Ovary (tissue), 9 donors: ENCODE data around the gene RANBP1. TPM values are rescaled to one million over a fixed set of nuclear protein-coding genes. Genes with fewer than 3 reads are reported as not detected.

Experiments
- DNase-seq, 5 donors: peaks; one replicate each; pipeline ENCODE4 v3.0.0-alpha.2; 2019 to 2020
- H3K27ac ChIP-seq, 2 donors: fragments of 200-600 bp; one replicate each; pipeline versions ENCODE4 v1.5.1 to v1.8.0; 2019 to 2022
- H3K27me3 ChIP-seq: fragments of 200-600 bp; one replicate; pipeline ENCODE4 v1.8.0; 2022
- H3K36me3 ChIP-seq: fragments of 200-600 bp; sonication (generic); one replicate; pipeline ENCODE4 v1.5.1; 2019
- H3K4me1 ChIP-seq: one replicate; pipeline ENCODE4 v1.8.1; 2013; ENCODE audit warnings: mild to moderate bottlenecking, moderate library complexity; ENCODE audit not compliant: insufficient read depth
- H3K4me3 ChIP-seq: fragments of 200-600 bp; sonication (generic); one replicate; pipeline ENCODE4 v1.5.1; 2017
- H3K9me3 ChIP-seq, 2 donors: fragments of 200-600 bp in 1 of 2; sonication (generic) in 1 of 2; one replicate each; pipeline versions ENCODE4 v1.5.1 to v1.8.1; 2013 to 2019; ENCODE audit warnings: mild to moderate bottlenecking in 1 of 2, moderate library complexity in 1 of 2
- EP300 ChIP-seq: sonication (generic); formaldehyde crosslinking; IDR thresholded peaks from one replicate; pipeline ENCODE4 v1.6.1; 2017; ENCODE audit warnings: antibody characterized with exemption
- POLR2A ChIP-seq: fragments of 450-650 bp; IDR thresholded peaks from one replicate; pipeline ENCODE4 v1.6.1; 2017; ENCODE audit warnings: antibody characterized with exemption, mild to moderate bottlenecking, moderate library complexity
- WGBS, 3 donors: extraction: QIAGEN DNeasy Blood & Tissue Kit in 1 of 3; methylation state at CpG; one replicate each; pipeline versions ENCODE4 v1.1.5 to v1.1.7; 2013 to 2017; 5-methylcytosine and 5-hydroxymethylcytosine counted together
- intact Hi-C, 4 donors: fragments of 100-400 bp; cut with DNase I; formaldehyde crosslinking; loops; one replicate each; pipeline versions ENCODE4 v1.11.0 to v1.15.1; 2022 to 2023
- polyA plus RNA-seq, 2 donors: library from polyadenylated mRNA; stranded (reverse); fragments of 200-250 nt in 1 of 2; fragments of 350-450 nt in 1 of 2; fragmentation: Illumina TruSeq in 1 of 2; extraction: RNeasy Lipid Tissue Mini Kit (QIAGEN cat#74804) in 1 of 2; gene quantifications; one replicate each; pipeline ENCODE4 v1.2.3, GENCODE V29; 2013 to 2014
- total RNA-seq, 7 donors: library from RNA; depleted of rRNA in 2 of 7; stranded (reverse); fragments of >200 nt in 2 of 7; fragmentation: NEBNext Ultra II Directional in 3 of 7; extraction: Animal tissue kit (Norgen Biotek cat#: 25700) in 3 of 7; gene quantifications; one replicate each; pipeline versions ENCODE4 v1.1.0 to v1.2.4, GENCODE V29; 2016 to 2023
- TF ChIP-seq, protein P1 (sequence below), 3 donors: fragments of 450-650 bp in 2 of 3; fragments of 200-600 bp in 1 of 3; IDR thresholded peaks; one replicate each; pipeline versions ENCODE4 v1.5.1 to v1.8.0; 2016 to 2022; ENCODE audit warnings: antibody characterized with exemption in 3 of 3, mild to moderate bottlenecking in 1 of 3
- donor health status: DM: no; HTN: no; CAD: no; lungs with moderate emphysema.
- donor health status: DM: no; HTN: no; CAD: no.
- donor health status: Bipolar disorder and iron deficiency.
- donor health status: DM: yes; HTN: yes; CAD: no.
- donor health status: DM: no; HTN: no; CAD: no.
- donor health status: DM: yes; HTN: yes; CAD: no.

Gene RANBP1
- total and polyA plus RNA-seq, 9 donors, result 62.8 to 198 (median 80.2) TPM

DNA sequence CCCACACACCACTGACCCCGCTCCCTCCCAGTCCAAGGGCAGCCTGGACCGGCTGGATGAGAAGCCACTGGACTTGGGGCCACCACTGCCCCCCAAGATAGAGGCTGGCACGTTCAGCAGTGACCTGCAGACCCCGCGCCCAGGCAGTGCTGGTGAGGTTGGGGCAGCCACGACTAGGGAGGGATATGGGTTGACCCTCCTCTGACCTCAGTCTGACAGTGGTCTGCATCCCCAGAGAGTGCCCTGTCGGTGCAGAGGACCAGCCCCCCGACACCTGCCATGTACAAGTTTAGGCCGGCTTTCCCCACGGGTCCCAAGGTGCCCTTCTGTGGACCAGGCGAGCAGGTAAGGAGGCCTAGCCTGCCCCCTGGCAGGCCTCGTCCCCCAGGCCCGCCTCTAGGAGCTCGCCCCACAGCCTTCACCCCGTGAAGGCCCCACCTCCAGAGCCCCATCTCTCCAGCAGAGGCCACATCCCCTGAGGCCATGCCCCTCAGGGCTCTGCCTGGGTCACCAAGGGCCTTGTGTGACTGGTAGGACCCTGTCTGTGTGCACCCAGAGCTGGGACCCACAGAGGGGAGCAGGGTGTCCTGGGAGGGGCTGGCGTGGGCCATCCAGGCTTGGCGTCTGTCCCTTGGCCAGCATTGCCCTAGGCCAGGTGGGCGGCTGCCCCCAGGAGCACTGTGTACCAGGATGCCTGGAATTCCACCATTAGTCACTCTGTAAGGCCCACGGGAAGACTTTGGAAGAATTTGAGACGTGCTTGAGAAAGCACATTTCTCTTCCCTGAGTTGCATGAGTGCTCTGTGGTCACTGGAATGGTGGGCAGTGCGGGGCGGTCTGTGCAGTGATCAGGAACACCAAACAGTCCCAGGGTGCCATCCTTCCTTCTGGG lies 25.5 kb downstream of the RANBP1 start:
- H3K27ac ChIP-seq, result no peak overlapping the region
- H3K27me3 ChIP-seq, result no peaks in the 10 kb centered on the region
- no peak for DNase-seq
- H3K9me3 ChIP-seq, result no peaks in the 10 kb centered on the region
- WGBS, 3 donors, result 73 to 84% (median 77%) methylated on average over 22 of the region's 22 CpGs
- TF ChIP-seq, protein P1, sequence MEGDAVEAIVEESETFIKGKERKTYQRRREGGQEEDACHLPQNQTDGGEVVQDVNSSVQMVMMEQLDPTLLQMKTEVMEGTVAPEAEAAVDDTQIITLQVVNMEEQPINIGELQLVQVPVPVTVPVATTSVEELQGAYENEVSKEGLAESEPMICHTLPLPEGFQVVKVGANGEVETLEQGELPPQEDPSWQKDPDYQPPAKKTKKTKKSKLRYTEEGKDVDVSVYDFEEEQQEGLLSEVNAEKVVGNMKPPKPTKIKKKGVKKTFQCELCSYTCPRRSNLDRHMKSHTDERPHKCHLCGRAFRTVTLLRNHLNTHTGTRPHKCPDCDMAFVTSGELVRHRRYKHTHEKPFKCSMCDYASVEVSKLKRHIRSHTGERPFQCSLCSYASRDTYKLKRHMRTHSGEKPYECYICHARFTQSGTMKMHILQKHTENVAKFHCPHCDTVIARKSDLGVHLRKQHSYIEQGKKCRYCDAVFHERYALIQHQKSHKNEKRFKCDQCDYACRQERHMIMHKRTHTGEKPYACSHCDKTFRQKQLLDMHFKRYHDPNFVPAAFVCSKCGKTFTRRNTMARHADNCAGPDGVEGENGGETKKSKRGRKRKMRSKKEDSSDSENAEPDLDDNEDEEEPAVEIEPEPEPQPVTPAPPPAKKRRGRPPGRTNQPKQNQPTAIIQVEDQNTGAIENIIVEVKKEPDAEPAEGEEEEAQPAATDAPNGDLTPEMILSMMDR (IDR thresholded peaks at IDR 0.05), result no peak
- TF ChIP-seq EP300 (no peak), POLR2A (no peak)
- intact Hi-C loops, result no loop called here
- H3K4me3 ChIP-seq, result no peak overlapping the region
- no peaks in the 10 kb centered on the region for H3K36me3 ChIP-seq
- H3K4me1 ChIP-seq, result peaks cover 8% of the 10 kb centered on the region

DNA sequence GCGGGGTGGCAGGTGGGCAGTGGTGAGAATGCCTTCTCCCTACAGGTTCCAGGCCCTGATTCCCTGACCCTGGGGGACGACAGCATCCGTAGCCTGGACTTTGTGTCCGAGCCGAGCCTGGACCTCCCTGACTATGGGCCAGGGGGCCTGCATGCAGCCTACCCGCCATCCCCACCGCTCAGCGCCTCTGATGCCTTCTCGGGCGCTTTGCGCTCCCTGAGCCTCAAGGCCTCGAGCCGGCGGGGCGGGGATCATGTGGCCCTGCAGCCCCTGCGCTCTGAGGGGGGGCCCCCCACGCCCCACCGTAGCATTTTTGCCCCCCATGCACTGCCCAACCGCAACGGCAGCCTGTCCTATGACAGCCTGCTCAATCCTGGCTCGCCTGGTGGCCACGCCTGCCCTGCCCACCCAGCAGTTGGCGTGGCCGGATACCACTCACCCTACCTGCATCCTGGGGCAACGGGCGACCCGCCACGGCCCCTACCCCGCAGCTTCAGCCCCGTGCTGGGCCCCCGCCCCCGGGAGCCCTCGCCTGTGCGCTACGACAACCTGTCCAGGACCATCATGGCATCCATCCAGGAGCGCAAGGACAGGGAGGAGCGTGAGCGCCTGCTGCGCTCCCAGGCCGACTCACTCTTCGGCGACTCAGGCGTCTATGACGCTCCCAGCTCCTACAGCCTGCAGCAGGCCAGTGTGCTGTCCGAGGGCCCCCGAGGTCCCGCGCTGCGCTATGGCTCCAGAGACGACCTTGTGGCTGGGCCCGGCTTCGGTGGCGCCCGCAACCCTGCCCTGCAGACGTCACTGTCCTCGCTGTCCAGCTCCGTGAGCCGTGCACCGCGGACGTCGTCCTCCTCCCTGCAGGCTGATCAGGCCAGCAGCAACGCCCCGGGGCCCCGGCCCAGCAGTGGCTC lies 27.1 kb downstream of the RANBP1 start:
- TF ChIP-seq EP300 (no peak), POLR2A (no peak)
- TF ChIP-seq, protein P1 (IDR thresholded peaks at IDR 0.05), result no peak
- 89 to 92% (median 90%) methylated on average over 62 to 65 of the region's 65 CpGs for WGBS, 3 donors
- intact Hi-C loops, result no loop called here

DNA sequence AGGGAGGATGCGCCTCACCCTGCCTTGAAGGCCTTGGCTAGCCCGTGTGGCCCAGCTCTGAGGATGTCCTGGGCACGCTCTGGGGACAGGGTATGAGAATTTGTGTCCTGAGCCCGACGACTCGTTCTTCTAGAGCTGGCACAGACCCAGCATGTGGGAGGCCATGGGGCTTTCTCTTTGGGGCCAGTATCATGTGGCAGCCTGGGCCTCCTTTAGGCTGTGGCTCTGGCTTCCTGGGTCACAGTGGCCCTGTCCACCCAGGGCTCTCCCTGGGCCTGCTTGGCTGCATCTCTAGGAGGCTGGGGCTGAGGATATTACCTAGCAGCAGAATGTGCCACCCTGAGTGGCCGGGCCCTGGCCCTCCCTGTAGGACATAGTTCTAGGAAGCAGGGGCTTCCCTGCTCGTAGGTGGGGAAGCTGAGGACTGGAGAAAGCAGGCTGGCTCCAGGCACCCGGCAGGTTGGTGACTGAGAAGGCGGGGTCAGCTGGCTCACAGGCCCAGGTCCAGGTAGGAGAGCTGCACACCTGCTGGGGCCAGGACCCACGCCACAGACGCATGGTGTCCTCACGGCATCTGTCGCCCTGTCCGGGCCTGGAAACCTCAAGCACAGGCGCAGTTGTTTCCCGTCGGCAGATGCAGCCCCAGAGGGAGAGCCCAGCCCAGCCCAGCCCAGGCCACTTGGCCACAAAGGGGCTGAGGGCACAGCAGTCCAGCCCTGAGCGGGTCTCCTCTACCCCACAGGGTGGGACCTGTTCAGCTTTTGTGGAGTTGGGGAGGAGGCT lies 28.2 kb downstream of the RANBP1 start:
- 81 to 84% (median 83%) methylated on average over 17 to 19 of the region's 19 CpGs for WGBS, 3 donors
- no peaks in the 10 kb centered on the region for H3K36me3 ChIP-seq
- TF ChIP-seq, protein P1 (IDR thresholded peaks at IDR 0.05), result no peak
- no peak for TF ChIP-seq POLR2A
- no peak for TF ChIP-seq EP300
- intact Hi-C loops, result no loop called here
- H3K4me1 ChIP-seq, result no peaks in the 10 kb centered on the region
- no peaks in the 10 kb centered on the region for H3K27me3 ChIP-seq
- no peak for DNase-seq
- H3K27ac ChIP-seq, result no peak overlapping the region
- H3K9me3 ChIP-seq, result no peaks in the 10 kb centered on the region
- no peak overlapping the region for H3K4me3 ChIP-seq

More for the DNA sequence above, 27.1 kb downstream of the RANBP1 start:
- Histone ChIP-seq H3K36me3 (no peaks in the 10 kb centered on the region), H3K27ac (no peak overlapping the region), H3K4me3 (no peak overlapping the region), H3K4me1 (no peaks in the 10 kb centered on the region), H3K9me3 (no peaks in the 10 kb centered on the region), H3K27me3 (no peaks in the 10 kb centered on the region)
- no peak for DNase-seq
